Small intestine (tissue), 7 donors: ENCODE results near the gene ZNF550. TPM values are rescaled to one million over a fixed set of nuclear protein-coding genes. Genes with fewer than 3 reads are reported as not detected.
"Not testable (repeated sequence)": the region's sequence is repeated elsewhere in the genome, so short reads cannot be mapped to it uniquely, and the experiment has no call there.

Experiments used
- DNase-seq, 2 donors: peaks; one replicate each; pipeline versions ENCODE4 v3.0.0 to v3.0.0-alpha.2; 2013
- FAIRE-seq: peaks from 2 replicates; lab custom pipeline; 2012; peaks lifted over from hg19 to GRCh38; lab: Jason Lieb, UNC
- H3K27ac ChIP-seq, 3 donors: one replicate each; pipeline ENCODE4 v1.5.1; 2013; ENCODE audit warnings: low read length in 2 of 3, mild to moderate bottlenecking in 2 of 3, control low read depth in 1 of 3, inconsistent platforms in 1 of 3, low read depth in 1 of 3, moderate library complexity in 1 of 3
- H3K27me3 ChIP-seq, 3 donors: one replicate each; pipeline ENCODE4 v1.6.1; 2013; ENCODE audit warnings: low read length in 3 of 3, inconsistent platforms in 1 of 3; ENCODE audit not compliant: control insufficient read depth in 3 of 3, insufficient read depth in 3 of 3
- H3K36me3 ChIP-seq, 3 donors: one replicate each; pipeline ENCODE4 v1.6.1; 2013; ENCODE audit warnings: low read length in 3 of 3, inconsistent platforms in 1 of 3, low read depth in 1 of 3, mild to moderate bottlenecking in 1 of 3, moderate library complexity in 1 of 3; ENCODE audit not compliant: control insufficient read depth in 3 of 3, insufficient read depth in 2 of 3
- H3K4me1 ChIP-seq, 3 donors: one replicate each; pipeline ENCODE4 v1.6.1; 2013; ENCODE audit warnings: low read length in 2 of 3, inconsistent platforms in 1 of 3, low read depth in 1 of 3, mild to moderate bottlenecking in 1 of 3, moderate library complexity in 1 of 3; ENCODE audit not compliant: control insufficient read depth in 3 of 3, insufficient read depth in 2 of 3
- H3K4me3 ChIP-seq, 3 donors: one replicate each; pipeline ENCODE4 v1.5.1; 2013; ENCODE audit warnings: low read length in 3 of 3, control low read depth in 1 of 3, inconsistent platforms in 1 of 3, low read depth in 1 of 3, mild to moderate bottlenecking in 1 of 3, moderate library complexity in 1 of 3
- H3K9me3 ChIP-seq, 2 donors: one replicate each; pipeline ENCODE4 v1.6.1; 2013; ENCODE audit warnings: low read depth in 1 of 2, low read length in 1 of 2; ENCODE audit not compliant: control insufficient read depth in 2 of 2, insufficient read depth in 1 of 2
- WGBS, 3 donors: extraction: QIAGEN DNeasy Blood & Tissue Kit; methylation state at CpG; one replicate each; pipeline ENCODE4 v1.1.7; 2013; 5-methylcytosine and 5-hydroxymethylcytosine counted together
- polyA plus RNA-seq, 4 donors: library from polyadenylated mRNA; stranded (reverse) in 3 of 4; unstranded in 1 of 4; fragments of 200-250 nt in 3 of 4; fragments of 120-200 nt in 1 of 4; gene quantifications; one replicate each; pipeline versions ENCODE4 v1.2.1 to v1.2.3, GENCODE V29; 2013
- donor health status: healthy with polysubstance abuse.
- donor health status: control.
- donor health status: control.
- donor health status: Bipolar disorder and iron deficiency.
- donor health status: healthy.

Gene ZNF550
- polyA plus RNA-seq, 4 donors = 1.1 to 17.1 (median 1.8) TPM

GRCh38 chr19:57512845-57513244, 46.8 kb downstream of the ZNF550 start:
- peaks cover 2 to 5% (median 3%) of the 10 kb centered on the region in 3 donors for H3K36me3 ChIP-seq
- H3K9me3 ChIP-seq = peaks cover 3 to 35% of the 10 kb centered on the region in 2 donors
- no peaks in the 10 kb centered on the region for H3K4me1 ChIP-seq
- WGBS, 3 donors = 95 to 96% (median 95%) methylated on average over 6 of the region's 6 CpGs
- FAIRE-seq (no peak), DNase-seq (peak in 1 of 2 donors; percentile 25)
- H3K27ac ChIP-seq = no peak overlapping the region
- no peak overlapping the region for H3K4me3 ChIP-seq
- H3K27me3 ChIP-seq = no peaks in the 10 kb centered on the region

- H3K4me3 ChIP-seq = no peak overlapping the region
- no peak for FAIRE-seq
- H3K9me3 ChIP-seq = peaks cover 3 to 38% of the 10 kb centered on the region in 2 donors
Observed at GRCh38 chr19:57511484-57511883, 48.2 kb downstream of the ZNF550 start.

GRCh38 chr19:57506163-57506562, 53.5 kb downstream of the ZNF550 start:
- no peak overlapping the region for H3K4me3 ChIP-seq
- 74 to 92% (median 88%) methylated on average over 4 of the region's 4 CpGs for WGBS, 3 donors
- H3K27ac ChIP-seq = no peak overlapping the region
- peaks cover 0 to 56% of the 10 kb centered on the region in 2 donors for H3K9me3 ChIP-seq
- peaks cover 24 to 37% (median 26%) of the 10 kb centered on the region in 3 donors for H3K36me3 ChIP-seq
- FAIRE-seq = no peak
- no peaks in the 10 kb centered on the region for H3K27me3 ChIP-seq
- no peaks in the 10 kb centered on the region for H3K4me1 ChIP-seq
- DNase-seq = no peak

More at GRCh38 chr19:57511484-57511883, 48.2 kb downstream of the ZNF550 start:
- Histone ChIP-seq H3K4me1 (no peaks in the 10 kb centered on the region), H3K36me3 (peaks cover 8 to 11% (median 9%) of the 10 kb centered on the region in 3 donors), H3K27ac (no peak overlapping the region), H3K27me3 (no peaks in the 10 kb centered on the region)
- DNase-seq = no peak

- not testable (repeated sequence) for FAIRE-seq, DNase-seq, H3K27me3 ChIP-seq, H3K4me1 ChIP-seq, H3K27ac ChIP-seq
- Histone ChIP-seq H3K9me3 (peaks cover 0 to 37% of the 10 kb centered on the region in 2 donors), H3K4me3 (peak overlapping the region in 2 of 3 donors; percentile 18 to 30), H3K36me3 (peaks cover 8 to 23% (median 8%) of the 10 kb centered on the region in 3 donors)
- WGBS, 3 donors = 0 to 13% (median 13%) methylated on average over 1 of the region's 4 CpGs
Observed at GRCh38 chr19:57500400-57500799, 59.3 kb downstream of the ZNF550 start.

- peak within 1 kb of the TSS; percentile 77 to 90 (median 79) for H3K27ac ChIP-seq
- FAIRE-seq = not testable (repeated sequence)
- peaks cover 5 to 20% (median 6%) of the 10 kb centered on the region in 3 donors for H3K36me3 ChIP-seq
Observed at GRCh38 chr19:57499680-57500395, 59.8 kb downstream of the ZNF550 start, which contains the start of gene ZNF773. TSS of gene ZNF773 (plus strand) at chr19:57499938. CDS start at chr19:57500081, 143 bp downstream.

GRCh38 chr19:57499332-57499679, 60.4 kb downstream of the ZNF550 start:
- not testable (repeated sequence) for H3K4me1 ChIP-seq, H3K27ac ChIP-seq, H3K27me3 ChIP-seq, H3K4me3 ChIP-seq, DNase-seq, FAIRE-seq
- Histone ChIP-seq H3K36me3 (peaks cover 2 to 21% (median 4%) of the 10 kb centered on the region in 3 donors), H3K9me3 (peaks cover 0 to 34% of the 10 kb centered on the region in 2 donors)

More at GRCh38 chr19:57499680-57500395, 59.8 kb downstream of the ZNF550 start, which contains the start of gene ZNF773:
- WGBS, 3 donors = 0 to 1% (median 1%) methylated on average over 47 to 61 of the region's 69 CpGs
- H3K27me3 ChIP-seq, H3K4me1 ChIP-seq: not testable (repeated sequence)
- H3K4me3 ChIP-seq = peak within 1 kb of the TSS; percentile 68 to 76 (median 73)
- DNase-seq = peak; percentile 94 to 98
- peaks cover 0 to 36% of the 10 kb centered on the region in 2 donors for H3K9me3 ChIP-seq

GRCh38 chr19:57488299-57488644, 71.4 kb downstream of the ZNF550 start:
- no CpG with 5 or more reads among the region's 1 CpG for WGBS, 3 donors
- not testable (repeated sequence) for FAIRE-seq, DNase-seq, H3K27ac ChIP-seq, H3K27me3 ChIP-seq, H3K4me1 ChIP-seq
- peak overlapping the region in 1 of 3 donors; percentile 13 for H3K4me3 ChIP-seq
- H3K9me3 ChIP-seq = peaks cover 0 to 31% of the 10 kb centered on the region in 2 donors
- peaks cover 0 to 27% (median 11%) of the 10 kb centered on the region in 3 donors for H3K36me3 ChIP-seq

- Histone ChIP-seq H3K9me3 (peaks cover 0 to 29% of the 10 kb centered on the region in 2 donors), H3K27ac (peak within 1 kb of the TSS; percentile 74 to 81 (median 78)), H3K4me3 (peak within 1 kb of the TSS; percentile 55 to 94 (median 89)), H3K36me3 (peaks cover 0 to 24% (median 9%) of the 10 kb centered on the region in 3 donors)
- not testable (repeated sequence) for H3K27me3 ChIP-seq, H3K4me1 ChIP-seq, FAIRE-seq
- peak; percentile 93 to 97 for DNase-seq
- 1 to 2% (median 1%) methylated on average over 53 to 59 of the region's 69 CpGs for WGBS, 3 donors
Observed at GRCh38 chr19:57487477-57488298, 72.0 kb downstream of the ZNF550 start, which contains the start of gene ZNF419. TSS of gene ZNF419 (plus strand) at chr19:57487750. CDS start at chr19:57487951, 201 bp downstream.
